Measurements from ENCODE around the gene SRRM2.
A peak's percentile ranks its signal among the peaks of the same experiment; 100 is the strongest.

Gene SRRM2

DNA sequence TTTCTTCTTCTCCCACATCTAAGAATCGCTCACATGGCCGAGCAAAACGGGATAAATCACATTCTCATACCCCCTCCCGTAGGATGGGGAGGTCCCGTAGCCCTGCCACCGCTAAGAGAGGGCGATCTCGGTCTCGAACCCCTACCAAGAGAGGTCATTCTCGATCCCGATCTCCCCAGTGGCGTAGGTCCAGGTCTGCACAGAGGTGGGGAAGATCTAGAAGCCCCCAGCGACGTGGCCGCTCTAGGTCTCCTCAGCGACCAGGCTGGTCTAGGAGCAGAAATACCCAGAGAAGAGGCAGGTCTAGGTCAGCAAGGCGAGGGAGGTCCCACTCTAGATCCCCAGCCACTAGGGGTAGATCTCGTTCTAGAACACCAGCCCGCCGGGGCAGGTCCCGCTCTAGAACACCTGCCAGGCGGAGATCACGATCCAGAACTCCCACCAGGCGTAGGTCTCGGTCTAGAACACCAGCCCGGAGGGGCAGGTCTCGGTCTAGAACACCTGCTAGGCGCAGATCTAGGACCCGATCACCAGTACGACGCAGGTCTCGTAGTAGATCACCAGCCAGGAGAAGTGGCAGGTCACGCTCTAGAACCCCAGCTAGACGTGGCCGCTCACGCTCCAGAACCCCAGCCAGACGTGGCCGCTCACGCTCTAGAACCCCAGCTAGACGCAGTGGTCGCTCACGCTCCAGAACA, 9.6 kb downstream of the SRRM2 start:
- Histone ChIP-seq H3K27me3 (ENCODE audit: insufficient read depth, poor library complexity, severe bottlenecking) (no peaks in the 10 kb centered on the region), H3K27ac (replicated peaks) (no peak overlapping the region), H3K4me3 (replicated peaks; ENCODE audit: insufficient read depth, low read length) (no peak overlapping the region)
- TF ChIP-seq, protein P1, sequence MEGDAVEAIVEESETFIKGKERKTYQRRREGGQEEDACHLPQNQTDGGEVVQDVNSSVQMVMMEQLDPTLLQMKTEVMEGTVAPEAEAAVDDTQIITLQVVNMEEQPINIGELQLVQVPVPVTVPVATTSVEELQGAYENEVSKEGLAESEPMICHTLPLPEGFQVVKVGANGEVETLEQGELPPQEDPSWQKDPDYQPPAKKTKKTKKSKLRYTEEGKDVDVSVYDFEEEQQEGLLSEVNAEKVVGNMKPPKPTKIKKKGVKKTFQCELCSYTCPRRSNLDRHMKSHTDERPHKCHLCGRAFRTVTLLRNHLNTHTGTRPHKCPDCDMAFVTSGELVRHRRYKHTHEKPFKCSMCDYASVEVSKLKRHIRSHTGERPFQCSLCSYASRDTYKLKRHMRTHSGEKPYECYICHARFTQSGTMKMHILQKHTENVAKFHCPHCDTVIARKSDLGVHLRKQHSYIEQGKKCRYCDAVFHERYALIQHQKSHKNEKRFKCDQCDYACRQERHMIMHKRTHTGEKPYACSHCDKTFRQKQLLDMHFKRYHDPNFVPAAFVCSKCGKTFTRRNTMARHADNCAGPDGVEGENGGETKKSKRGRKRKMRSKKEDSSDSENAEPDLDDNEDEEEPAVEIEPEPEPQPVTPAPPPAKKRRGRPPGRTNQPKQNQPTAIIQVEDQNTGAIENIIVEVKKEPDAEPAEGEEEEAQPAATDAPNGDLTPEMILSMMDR (IDR thresholded peaks at IDR 0.05; ENCODE audit: insufficient read depth, low read length) = no peak
- TF ChIP-seq, protein P2, sequence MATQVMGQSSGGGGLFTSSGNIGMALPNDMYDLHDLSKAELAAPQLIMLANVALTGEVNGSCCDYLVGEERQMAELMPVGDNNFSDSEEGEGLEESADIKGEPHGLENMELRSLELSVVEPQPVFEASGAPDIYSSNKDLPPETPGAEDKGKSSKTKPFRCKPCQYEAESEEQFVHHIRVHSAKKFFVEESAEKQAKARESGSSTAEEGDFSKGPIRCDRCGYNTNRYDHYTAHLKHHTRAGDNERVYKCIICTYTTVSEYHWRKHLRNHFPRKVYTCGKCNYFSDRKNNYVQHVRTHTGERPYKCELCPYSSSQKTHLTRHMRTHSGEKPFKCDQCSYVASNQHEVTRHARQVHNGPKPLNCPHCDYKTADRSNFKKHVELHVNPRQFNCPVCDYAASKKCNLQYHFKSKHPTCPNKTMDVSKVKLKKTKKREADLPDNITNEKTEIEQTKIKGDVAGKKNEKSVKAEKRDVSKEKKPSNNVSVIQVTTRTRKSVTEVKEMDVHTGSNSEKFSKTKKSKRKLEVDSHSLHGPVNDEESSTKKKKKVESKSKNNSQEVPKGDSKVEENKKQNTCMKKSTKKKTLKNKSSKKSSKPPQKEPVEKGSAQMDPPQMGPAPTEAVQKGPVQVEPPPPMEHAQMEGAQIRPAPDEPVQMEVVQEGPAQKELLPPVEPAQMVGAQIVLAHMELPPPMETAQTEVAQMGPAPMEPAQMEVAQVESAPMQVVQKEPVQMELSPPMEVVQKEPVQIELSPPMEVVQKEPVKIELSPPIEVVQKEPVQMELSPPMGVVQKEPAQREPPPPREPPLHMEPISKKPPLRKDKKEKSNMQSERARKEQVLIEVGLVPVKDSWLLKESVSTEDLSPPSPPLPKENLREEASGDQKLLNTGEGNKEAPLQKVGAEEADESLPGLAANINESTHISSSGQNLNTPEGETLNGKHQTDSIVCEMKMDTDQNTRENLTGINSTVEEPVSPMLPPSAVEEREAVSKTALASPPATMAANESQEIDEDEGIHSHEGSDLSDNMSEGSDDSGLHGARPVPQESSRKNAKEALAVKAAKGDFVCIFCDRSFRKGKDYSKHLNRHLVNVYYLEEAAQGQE (IDR thresholded peaks at IDR 0.05; ENCODE audit: insufficient replicate concordance, low read depth) = no peak
- TF ChIP-seq GABPA (IDR thresholded peaks at IDR 0.05; ENCODE audit: low read depth) (no peak), POLR2AphosphoS5 (IDR thresholded peaks at IDR 0.05; ENCODE audit: low read depth) (no peak), SPI1 (IDR thresholded peaks at IDR 0.05; ENCODE audit: borderline replicate concordance, low read depth) (no peak)
- DNase-seq (ENCODE audit: low read depth in 1 of 2, low spot score in 1 of 2) = peak in 1 of 2 experiments; percentile 38

DNA sequence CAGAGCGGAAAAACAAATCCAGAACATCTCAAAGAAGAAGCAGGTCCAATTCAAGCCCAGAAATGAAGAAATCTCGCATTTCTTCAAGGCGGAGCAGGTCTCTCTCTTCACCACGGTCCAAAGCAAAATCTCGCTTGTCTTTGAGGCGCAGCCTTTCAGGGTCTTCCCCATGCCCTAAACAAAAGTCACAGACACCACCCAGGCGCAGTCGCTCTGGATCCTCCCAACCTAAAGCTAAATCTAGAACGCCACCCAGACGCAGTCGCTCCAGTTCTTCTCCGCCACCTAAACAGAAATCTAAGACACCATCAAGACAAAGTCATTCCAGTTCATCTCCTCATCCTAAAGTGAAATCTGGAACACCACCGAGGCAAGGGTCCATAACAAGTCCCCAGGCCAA, 10.3 kb downstream of the SRRM2 start:
- DNase-seq (ENCODE audit: low read depth in 1 of 2, low spot score in 1 of 2) = no peak
- Histone ChIP-seq H3K4me3 (replicated peaks; ENCODE audit: insufficient read depth, low read length) (no peak overlapping the region), H3K27ac (replicated peaks) (no peak overlapping the region), H3K27me3 (ENCODE audit: insufficient read depth, poor library complexity, severe bottlenecking) (no peaks in the 10 kb centered on the region)
- TF ChIP-seq SPI1 (IDR thresholded peaks at IDR 0.05; ENCODE audit: borderline replicate concordance, low read depth) (no peak), GABPA (IDR thresholded peaks at IDR 0.05; ENCODE audit: low read depth) (no peak), POLR2AphosphoS5 (IDR thresholded peaks at IDR 0.05; ENCODE audit: low read depth) (no peak)
- TF ChIP-seq, protein P2 (IDR thresholded peaks at IDR 0.05; ENCODE audit: insufficient replicate concordance, low read depth) = no peak
- TF ChIP-seq, protein P1 (IDR thresholded peaks at IDR 0.05; ENCODE audit: insufficient read depth, low read length) = no peak

DNA sequence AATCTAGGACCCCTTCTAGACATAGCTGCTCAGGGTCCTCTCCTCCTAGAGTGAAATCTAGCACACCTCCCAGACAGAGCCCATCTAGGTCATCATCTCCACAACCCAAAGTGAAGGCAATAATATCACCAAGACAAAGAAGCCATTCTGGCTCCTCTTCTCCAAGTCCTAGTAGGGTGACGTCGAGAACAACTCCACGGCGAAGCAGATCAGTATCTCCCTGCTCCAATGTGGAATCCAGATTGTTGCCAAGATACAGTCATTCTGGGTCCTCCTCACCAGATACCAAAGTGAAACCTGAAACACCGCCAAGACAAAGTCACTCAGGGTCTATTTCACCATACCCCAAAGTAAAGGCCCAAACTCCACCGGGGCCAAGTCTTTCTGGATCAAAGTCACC, 10.7 kb downstream of the SRRM2 start:
- no peak overlapping the region for H3K27ac ChIP-seq (replicated peaks)
- H3K4me3 ChIP-seq (replicated peaks; ENCODE audit: insufficient read depth, low read length) = no peak overlapping the region
- no peaks in the 10 kb centered on the region for H3K27me3 ChIP-seq (ENCODE audit: insufficient read depth, poor library complexity, severe bottlenecking)
- no peak for DNase-seq (ENCODE audit: low read depth in 1 of 2, low spot score in 1 of 2)
- TF ChIP-seq, protein P2 (IDR thresholded peaks at IDR 0.05; ENCODE audit: insufficient replicate concordance, low read depth) = no peak
- TF ChIP-seq POLR2AphosphoS5 (IDR thresholded peaks at IDR 0.05; ENCODE audit: low read depth) = peak; percentile 57; the same call in 1 of the 2 replicates
